ENCODE results near the gene C16orf89.

GRCh38 chr16:5003211-5003610 is 62.5 kb downstream of the C16orf89 start:
- TF ChIP-seq CTCF (IDR thresholded peaks at IDR 0.05) (no peak), EP300 (IDR thresholded peaks at IDR 0.05) (no peak), POLR2A (IDR thresholded peaks at IDR 0.05; ENCODE audit: low read depth) (no peak), POLR2AphosphoS5 (IDR thresholded peaks at IDR 0.05) (no peak)

All from esophagus muscularis mucosa (tissue), 4 donors.